ENCODE results near the gene KRT77.

Gene KRT77

DNA sequence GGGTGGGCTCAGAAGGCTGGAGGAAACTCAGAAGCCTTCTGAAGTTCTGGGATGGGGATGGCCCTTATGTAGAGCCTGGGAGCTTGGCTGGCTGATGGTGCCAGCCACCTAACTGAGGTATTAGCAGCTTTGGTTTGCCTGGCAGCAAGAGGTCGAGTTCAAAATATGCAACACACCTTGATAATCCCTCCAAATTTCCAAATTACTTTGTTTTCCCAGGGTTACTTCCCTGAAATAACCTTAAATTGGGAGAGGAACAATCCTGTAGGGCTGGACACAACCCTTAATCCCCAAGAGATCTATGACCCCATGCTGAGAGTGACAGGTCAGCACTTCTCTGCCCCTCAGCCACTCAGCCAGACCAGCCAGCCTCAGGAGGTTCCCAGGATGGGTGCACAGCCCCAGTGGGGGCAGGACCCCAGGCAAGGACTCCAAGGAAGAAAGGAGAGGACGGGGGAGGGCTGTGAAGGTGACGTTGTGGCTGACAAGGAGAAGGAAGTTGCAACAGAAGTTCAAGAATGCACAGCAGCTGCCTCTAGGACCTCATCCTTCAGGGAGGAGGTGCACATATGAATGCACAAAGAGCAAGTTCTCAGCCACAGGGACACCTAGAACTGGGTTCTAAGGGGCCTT, 18.6 kb upstream of the KRT77 start:
- Histone ChIP-seq H3K36me3 (ENCODE audit: control insufficient read depth in 2 of 2, insufficient read depth in 1 of 2, low read length in 2 of 2) (no peaks in the 10 kb centered on the region), H3K4me3 (ENCODE audit: low read depth, low read length) (no peak overlapping the region), H3K27ac (ENCODE audit: extremely low read depth, low read depth, low read length) (no peak overlapping the region), H3K9me3 (ENCODE audit: control insufficient read depth, insufficient read depth, low read depth, low read length) (no peaks in the 10 kb centered on the region), H3K4me1 (ENCODE audit: control insufficient read depth, insufficient read depth, low read length) (no peaks in the 10 kb centered on the region)
- TF ChIP-seq IKZF3 (tag by site-specific recombination; IDR thresholded peaks at IDR 0.05) (no peak), ZNF10 (tag by site-specific recombination; IDR thresholded peaks at IDR 0.05) (no peak), ZNF701 (tag by site-specific recombination; IDR thresholded peaks at IDR 0.05) (no peak), ZNF473 (tag by site-specific recombination; IDR thresholded peaks at IDR 0.05) (no peak)
- CTCF ChIA-PET = interaction anchor here (0.8 kb wide), 1 partner anchor 259 kb away, joined by 3 read pairs; no protein-coding TSS in a partner anchor
- POLR2A ChIA-PET = no interaction called here

DNA sequence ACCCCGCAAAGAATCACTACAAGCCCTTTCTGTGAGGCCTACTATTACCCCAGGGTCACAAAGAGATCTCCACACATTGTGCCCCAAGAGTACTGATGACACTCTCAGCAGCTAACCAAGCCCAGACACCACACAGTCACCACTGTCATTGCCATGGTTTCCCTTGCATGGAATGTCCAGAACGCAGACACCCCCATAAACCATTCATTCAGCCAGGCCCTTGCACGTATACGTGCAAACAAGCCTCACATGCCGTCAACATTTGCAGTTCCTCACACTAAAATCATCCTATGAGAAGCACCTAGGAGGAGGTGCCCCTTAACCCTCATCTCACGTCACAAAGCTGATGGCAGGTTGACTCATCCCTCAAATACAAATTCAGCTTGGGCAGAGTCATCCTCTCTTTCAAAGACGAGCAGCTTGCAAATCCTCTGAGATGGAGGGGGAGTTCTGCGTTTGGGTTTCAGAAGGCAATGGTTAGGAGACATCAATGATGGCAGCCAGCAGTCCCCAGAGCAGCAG, 17.1 kb upstream of the KRT77 start:
- no peaks in the 10 kb centered on the region for H3K4me1 ChIP-seq (ENCODE audit: control insufficient read depth, insufficient read depth, low read length)
- H3K36me3 ChIP-seq (ENCODE audit: control insufficient read depth in 2 of 2, insufficient read depth in 1 of 2, low read length in 2 of 2) = no peaks in the 10 kb centered on the region
- CTCF ChIA-PET = interaction anchor here (0.5 to 1.0 kb wide), 5 partner anchors 118 to 348 kb away, joined by 3 to 4 read pairs (median 3); no protein-coding TSS in a partner anchor
- H3K4me3 ChIP-seq (ENCODE audit: low read depth, low read length) = no peak overlapping the region
- no peak for TF ChIP-seq ZSCAN16 (tag by site-specific recombination; IDR thresholded peaks at IDR 0.05)
- no peak for TF ChIP-seq SCRT2 (tag by site-specific recombination; IDR thresholded peaks at IDR 0.05)
- no peak for TF ChIP-seq ZNF146 (tag by site-specific recombination; IDR thresholded peaks at IDR 0.05)
- TF ChIP-seq SETDB1 (IDR thresholded peaks at IDR 0.05; ENCODE audit: insufficient read length, low read length) = no peak
- TF ChIP-seq ZNF600 (tag by site-specific recombination; IDR thresholded peaks at IDR 0.05) = no peak
- TF ChIP-seq, protein P1, sequence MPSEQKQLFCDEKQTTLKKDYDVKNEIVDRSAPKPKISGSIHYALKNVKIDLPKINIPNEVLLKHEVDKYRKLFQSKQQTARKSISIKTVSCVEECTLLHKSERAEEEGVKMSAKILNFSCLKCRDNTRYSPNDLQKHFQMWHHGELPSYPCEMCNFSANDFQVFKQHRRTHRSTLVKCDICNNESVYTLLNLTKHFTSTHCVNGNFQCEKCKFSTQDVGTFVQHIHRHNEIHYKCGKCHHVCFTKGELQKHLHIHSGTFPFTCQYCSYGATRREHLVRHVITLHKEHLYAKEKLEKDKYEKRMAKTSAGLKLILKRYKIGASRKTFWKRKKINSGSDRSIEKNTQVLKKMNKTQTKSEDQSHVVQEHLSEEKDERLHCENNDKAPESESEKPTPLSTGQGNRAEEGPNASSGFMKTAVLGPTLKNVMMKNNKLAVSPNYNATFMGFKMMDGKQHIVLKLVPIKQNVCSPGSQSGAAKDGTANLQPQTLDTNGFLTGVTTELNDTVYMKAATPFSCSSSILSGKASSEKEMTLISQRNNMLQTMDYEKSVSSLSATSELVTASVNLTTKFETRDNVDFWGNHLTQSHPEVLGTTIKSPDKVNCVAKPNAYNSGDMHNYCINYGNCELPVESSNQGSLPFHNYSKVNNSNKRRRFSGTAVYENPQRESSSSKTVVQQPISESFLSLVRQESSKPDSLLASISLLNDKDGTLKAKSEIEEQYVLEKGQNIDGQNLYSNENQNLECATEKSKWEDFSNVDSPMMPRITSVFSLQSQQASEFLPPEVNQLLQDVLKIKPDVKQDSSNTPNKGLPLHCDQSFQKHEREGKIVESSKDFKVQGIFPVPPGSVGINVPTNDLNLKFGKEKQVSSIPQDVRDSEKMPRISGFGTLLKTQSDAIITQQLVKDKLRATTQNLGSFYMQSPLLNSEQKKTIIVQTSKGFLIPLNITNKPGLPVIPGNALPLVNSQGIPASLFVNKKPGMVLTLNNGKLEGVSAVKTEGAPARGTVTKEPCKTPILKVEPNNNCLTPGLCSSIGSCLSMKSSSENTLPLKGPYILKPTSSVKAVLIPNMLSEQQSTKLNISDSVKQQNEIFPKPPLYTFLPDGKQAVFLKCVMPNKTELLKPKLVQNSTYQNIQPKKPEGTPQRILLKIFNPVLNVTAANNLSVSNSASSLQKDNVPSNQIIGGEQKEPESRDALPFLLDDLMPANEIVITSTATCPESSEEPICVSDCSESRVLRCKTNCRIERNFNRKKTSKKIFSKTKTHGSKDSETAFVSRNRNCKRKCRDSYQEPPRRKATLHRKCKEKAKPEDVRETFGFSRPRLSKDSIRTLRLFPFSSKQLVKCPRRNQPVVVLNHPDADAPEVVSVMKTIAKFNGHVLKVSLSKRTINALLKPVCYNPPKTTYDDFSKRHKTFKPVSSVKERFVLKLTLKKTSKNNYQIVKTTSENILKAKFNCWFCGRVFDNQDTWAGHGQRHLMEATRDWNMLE (tag by site-specific recombination; conservative IDR thresholded peaks at IDR 0.05; ENCODE audit: low read depth) = no peak
- no peak for TF ChIP-seq ZNF776 (tag by site-specific recombination; IDR thresholded peaks at IDR 0.05; ENCODE audit: borderline replicate concordance)
- TF ChIP-seq ZNF610 (tag by site-specific recombination; IDR thresholded peaks at IDR 0.05; ENCODE audit: borderline replicate concordance) = no peak
- TF ChIP-seq, protein P2, sequence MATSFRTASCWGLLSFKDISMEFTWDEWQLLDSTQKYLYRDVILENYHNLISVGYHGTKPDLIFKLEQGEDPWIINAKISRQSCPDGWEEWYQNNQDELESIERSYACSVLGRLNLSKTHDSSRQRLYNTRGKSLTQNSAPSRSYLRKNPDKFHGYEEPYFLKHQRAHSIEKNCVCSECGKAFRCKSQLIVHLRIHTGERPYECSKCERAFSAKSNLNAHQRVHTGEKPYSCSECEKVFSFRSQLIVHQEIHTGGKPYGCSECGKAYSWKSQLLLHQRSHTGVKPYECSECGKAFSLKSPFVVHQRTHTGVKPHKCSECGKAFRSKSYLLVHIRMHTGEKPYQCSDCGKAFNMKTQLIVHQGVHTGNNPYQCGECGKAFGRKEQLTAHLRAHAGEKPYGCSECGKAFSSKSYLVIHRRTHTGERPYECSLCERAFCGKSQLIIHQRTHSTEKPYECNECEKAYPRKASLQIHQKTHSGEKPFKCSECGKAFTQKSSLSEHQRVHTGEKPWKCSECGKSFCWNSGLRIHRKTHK (tag by site-specific recombination; IDR thresholded peaks at IDR 0.05) = no peak
- TF ChIP-seq MEIS1 (CRISPR knock-in tag; IDR thresholded peaks at IDR 0.05; ENCODE audit: borderline replicate concordance) = no peak
- TF ChIP-seq, protein P3, sequence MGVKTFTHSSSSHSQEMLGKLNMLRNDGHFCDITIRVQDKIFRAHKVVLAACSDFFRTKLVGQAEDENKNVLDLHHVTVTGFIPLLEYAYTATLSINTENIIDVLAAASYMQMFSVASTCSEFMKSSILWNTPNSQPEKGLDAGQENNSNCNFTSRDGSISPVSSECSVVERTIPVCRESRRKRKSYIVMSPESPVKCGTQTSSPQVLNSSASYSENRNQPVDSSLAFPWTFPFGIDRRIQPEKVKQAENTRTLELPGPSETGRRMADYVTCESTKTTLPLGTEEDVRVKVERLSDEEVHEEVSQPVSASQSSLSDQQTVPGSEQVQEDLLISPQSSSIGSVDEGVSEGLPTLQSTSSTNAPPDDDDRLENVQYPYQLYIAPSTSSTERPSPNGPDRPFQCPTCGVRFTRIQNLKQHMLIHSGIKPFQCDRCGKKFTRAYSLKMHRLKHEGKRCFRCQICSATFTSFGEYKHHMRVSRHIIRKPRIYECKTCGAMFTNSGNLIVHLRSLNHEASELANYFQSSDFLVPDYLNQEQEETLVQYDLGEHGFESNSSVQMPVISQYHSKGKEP (tag by site-specific recombination; IDR thresholded peaks at IDR 0.05) = no peak
- TF ChIP-seq FEZF1 (tag by site-specific recombination; IDR thresholded peaks at IDR 0.05) = no peak
- TF ChIP-seq ZNF791 (tag by site-specific recombination; IDR thresholded peaks at IDR 0.05) = no peak
- TF ChIP-seq, protein P4, sequence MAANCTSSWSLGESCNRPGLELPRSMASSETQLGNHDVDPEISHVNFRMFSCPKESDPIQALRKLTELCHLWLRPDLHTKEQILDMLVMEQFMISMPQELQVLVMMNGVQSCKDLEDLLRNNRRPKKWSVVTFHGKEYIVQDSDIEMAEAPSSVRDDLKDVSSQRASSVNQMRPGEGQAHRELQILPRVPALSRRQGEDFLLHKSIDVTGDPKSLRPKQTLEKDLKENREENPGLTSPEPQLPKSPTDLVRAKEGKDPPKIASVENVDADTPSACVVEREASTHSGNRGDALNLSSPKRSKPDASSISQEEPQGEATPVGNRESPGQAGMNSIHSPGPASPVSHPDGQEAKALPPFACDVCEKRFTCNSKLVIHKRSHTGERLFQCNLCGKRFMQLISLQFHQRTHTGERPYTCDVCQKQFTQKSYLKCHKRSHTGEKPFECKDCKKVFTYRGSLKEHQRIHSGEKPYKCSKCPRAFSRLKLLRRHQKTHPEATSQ (tag by site-specific recombination; IDR thresholded peaks at IDR 0.05) = no peak
- H3K27ac ChIP-seq (ENCODE audit: extremely low read depth, low read depth, low read length) = no peak overlapping the region
- H3K9me3 ChIP-seq (ENCODE audit: control insufficient read depth, insufficient read depth, low read depth, low read length) = no peaks in the 10 kb centered on the region
- POLR2A ChIA-PET = no interaction called here

Data from HEK293 (cell line).